B cell (primary cell): Measurements from ENCODE around the gene OR5H14.

ENCODE experiments used
- EZH2 ChIP-seq: IDR thresholded peaks from 2 replicates; pipeline ENCODE4 v1.6.1; 2012; ENCODE audit warnings: borderline replicate concordance, low read depth, mild to moderate bottlenecking, moderate library complexity, low read length; ENCODE audit not compliant: insufficient read depth, poor library complexity, severe bottlenecking
- TF ChIP-seq, protein P1 (sequence below): fragments of 200-600 bp; IDR thresholded peaks from one replicate; pipeline ENCODE4 v1.8.0; 2022; ENCODE audit warnings: antibody characterized with exemption, mild to moderate bottlenecking

DNA sequence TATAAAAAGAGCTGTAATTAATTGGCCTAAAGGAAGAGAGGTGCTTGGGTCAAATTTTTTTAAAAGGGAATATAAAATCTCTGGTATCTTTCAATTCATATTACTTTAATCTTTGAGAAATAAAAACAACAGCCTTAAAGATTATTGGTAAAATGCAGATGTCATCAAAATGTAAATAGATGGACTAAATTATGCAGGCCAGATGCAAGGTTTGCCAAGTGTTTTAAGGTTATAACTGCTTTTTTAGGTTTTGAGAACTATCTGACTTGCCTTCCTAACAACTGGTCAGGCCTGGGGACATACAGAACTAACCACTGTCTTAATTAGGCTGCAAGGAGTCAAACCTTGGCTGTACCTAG, 36.8 kb upstream of the OR5H14 start:
- TF ChIP-seq, protein P1, sequence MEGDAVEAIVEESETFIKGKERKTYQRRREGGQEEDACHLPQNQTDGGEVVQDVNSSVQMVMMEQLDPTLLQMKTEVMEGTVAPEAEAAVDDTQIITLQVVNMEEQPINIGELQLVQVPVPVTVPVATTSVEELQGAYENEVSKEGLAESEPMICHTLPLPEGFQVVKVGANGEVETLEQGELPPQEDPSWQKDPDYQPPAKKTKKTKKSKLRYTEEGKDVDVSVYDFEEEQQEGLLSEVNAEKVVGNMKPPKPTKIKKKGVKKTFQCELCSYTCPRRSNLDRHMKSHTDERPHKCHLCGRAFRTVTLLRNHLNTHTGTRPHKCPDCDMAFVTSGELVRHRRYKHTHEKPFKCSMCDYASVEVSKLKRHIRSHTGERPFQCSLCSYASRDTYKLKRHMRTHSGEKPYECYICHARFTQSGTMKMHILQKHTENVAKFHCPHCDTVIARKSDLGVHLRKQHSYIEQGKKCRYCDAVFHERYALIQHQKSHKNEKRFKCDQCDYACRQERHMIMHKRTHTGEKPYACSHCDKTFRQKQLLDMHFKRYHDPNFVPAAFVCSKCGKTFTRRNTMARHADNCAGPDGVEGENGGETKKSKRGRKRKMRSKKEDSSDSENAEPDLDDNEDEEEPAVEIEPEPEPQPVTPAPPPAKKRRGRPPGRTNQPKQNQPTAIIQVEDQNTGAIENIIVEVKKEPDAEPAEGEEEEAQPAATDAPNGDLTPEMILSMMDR = no peak
- no peak for TF ChIP-seq EZH2
